Esophagus squamous epithelium (tissue), 4 donors: Measurements from ENCODE around the gene LPIN1.

Experiments
- POLR2A ChIP-seq, 4 donors: fragments of 450-650 bp; IDR thresholded peaks; one replicate each; pipeline ENCODE4 v1.6.1; 2017; ENCODE audit warnings: antibody characterized with exemption in 4 of 4, mild to moderate bottlenecking in 4 of 4, moderate library complexity in 3 of 4
- TF ChIP-seq, protein P1 (sequence below), 6 experiments: fragments of 450-650 bp in 4 of 6; fragments of 200-600 bp in 2 of 6; sonication (generic) in 2 of 6; IDR thresholded peaks; one replicate each; pipeline ENCODE4 v1.5.1; 2016 to 2019; ENCODE audit warnings: antibody characterized with exemption in 6 of 6, mild to moderate bottlenecking in 4 of 6, moderate library complexity in 4 of 6

- TF ChIP-seq, protein P1, sequence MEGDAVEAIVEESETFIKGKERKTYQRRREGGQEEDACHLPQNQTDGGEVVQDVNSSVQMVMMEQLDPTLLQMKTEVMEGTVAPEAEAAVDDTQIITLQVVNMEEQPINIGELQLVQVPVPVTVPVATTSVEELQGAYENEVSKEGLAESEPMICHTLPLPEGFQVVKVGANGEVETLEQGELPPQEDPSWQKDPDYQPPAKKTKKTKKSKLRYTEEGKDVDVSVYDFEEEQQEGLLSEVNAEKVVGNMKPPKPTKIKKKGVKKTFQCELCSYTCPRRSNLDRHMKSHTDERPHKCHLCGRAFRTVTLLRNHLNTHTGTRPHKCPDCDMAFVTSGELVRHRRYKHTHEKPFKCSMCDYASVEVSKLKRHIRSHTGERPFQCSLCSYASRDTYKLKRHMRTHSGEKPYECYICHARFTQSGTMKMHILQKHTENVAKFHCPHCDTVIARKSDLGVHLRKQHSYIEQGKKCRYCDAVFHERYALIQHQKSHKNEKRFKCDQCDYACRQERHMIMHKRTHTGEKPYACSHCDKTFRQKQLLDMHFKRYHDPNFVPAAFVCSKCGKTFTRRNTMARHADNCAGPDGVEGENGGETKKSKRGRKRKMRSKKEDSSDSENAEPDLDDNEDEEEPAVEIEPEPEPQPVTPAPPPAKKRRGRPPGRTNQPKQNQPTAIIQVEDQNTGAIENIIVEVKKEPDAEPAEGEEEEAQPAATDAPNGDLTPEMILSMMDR (IDR thresholded peaks at IDR 0.05) = no peak
- TF ChIP-seq POLR2A (IDR thresholded peaks at IDR 0.05) = no peak
Measured at GRCh38 chr2:11716689-11717321, 29.6 kb upstream of the LPIN1 start.
